HepG2 (cell line): ENCODE data around the gene DAB2. TPM values are rescaled to one million over a fixed set of nuclear protein-coding genes. Genes with fewer than 3 reads are reported as not detected.

Experiments used
- ATAC-seq: fragments of 200-7000 bp; cut with Tn5 transposase; 3 replicates; pipeline ENCODE4 v1.9.1; 2020; ENCODE audit warnings: mild to moderate bottlenecking, moderate library complexity
- BruUV-seq: library from RNA; stranded (reverse); fragments of 400-500 nt; replicated peaks from 2 replicates; lab custom pipeline; 2021; lab: Mats Ljungman, UMichigan
- CTCF ChIA-PET: fragments of 300-600 bp; formaldehyde crosslinking; extraction: SDS; loops from one replicate; lab custom pipeline; 2021; ENCODE audit warnings: low total read pairs, inconsistent platforms, low intra/inter-chr PET ratio; lab: Yijun Ruan, JAX
- POLR2A ChIA-PET: fragments of 350-600 bp; sonication (Branson Sonifier 250); formaldehyde crosslinking; loops from one replicate; lab custom pipeline; 2020; ENCODE audit warnings: antibody characterized with exemption, inconsistent platforms; lab: Yijun Ruan, JAX
- DNase-seq: peaks from one replicate; pipeline ENCODE4 v3.0.0-alpha.2; 2015; ENCODE audit warnings: low spot score
- FAIRE-seq: peaks from 3 replicates; lab custom pipeline; 2011; peaks lifted over from hg19 to GRCh38; lab: Jason Lieb, UNC
- H2AFZ ChIP-seq: one replicate; pipeline ENCODE4 v1.6.1; 2011; ENCODE audit warnings: low read length, inconsistent platforms
- H3K27ac ChIP-seq: fragments of 300-600 bp; 3 replicates; pipeline ENCODE4 v1.8.0; 2011; ENCODE audit warnings: mixed run types, mild to moderate bottlenecking, mixed read lengths, low read length, inconsistent platforms; ENCODE audit not compliant: insufficient read depth; ENCODE audit errors: extremely low read length
- H3K27me3 ChIP-seq, 2 experiments: fragments of 200-600 bp in 1 of 2; 2 replicates in 1 of 2; 3 replicates in 1 of 2; pipeline versions ENCODE4 v1.6.0 to v1.8.0; 2011; ENCODE audit warnings: low read length in 2 of 2, mild to moderate bottlenecking in 2 of 2, moderate library complexity in 2 of 2, inconsistent platforms in 1 of 2; ENCODE audit not compliant: insufficient read depth in 2 of 2, control insufficient read depth in 1 of 2
- H3K36me3 ChIP-seq, 2 experiments: fragments of 200-600 bp in 1 of 2; replicated peaks in 1 of 2; 2 replicates in 1 of 2; 3 replicates in 1 of 2; pipeline versions ENCODE4 v1.5.1 to v1.8.0; 2011; ENCODE audit warnings: low read length in 2 of 2, inconsistent platforms in 1 of 2; ENCODE audit not compliant: insufficient read depth in 2 of 2, control insufficient read depth in 1 of 2
- H3K4me1 ChIP-seq: 2 replicates; pipeline ENCODE4 v1.5.1; 2012; ENCODE audit warnings: low read length, inconsistent platforms; ENCODE audit not compliant: insufficient read depth
- H3K4me2 ChIP-seq: 2 replicates; pipeline ENCODE4 v1.6.0; 2011; ENCODE audit warnings: low read depth, low read length, inconsistent platforms
- H3K4me3 ChIP-seq, 3 experiments: fragments of 200-600 bp in 1 of 3; sonication (generic), shearing (Covaris generic) in 1 of 3; replicated peaks in 1 of 3; 2 replicates each; pipeline ENCODE4 v1.5.1; 2011 to 2016; ENCODE audit warnings: low read length in 3 of 3, inconsistent platforms in 2 of 3, low read depth in 2 of 3, mild to moderate bottlenecking in 2 of 3, control low read depth in 1 of 3, mixed read lengths in 1 of 3; ENCODE audit not compliant: insufficient read depth in 1 of 3
- H3K79me2 ChIP-seq: one replicate; pipeline ENCODE4 v1.6.1; 2011; ENCODE audit warnings: low read length, inconsistent platforms; ENCODE audit not compliant: insufficient read depth
- H3K9ac ChIP-seq: 2 replicates; pipeline ENCODE4 v1.6.0; 2011; ENCODE audit warnings: mild to moderate bottlenecking, low read depth, low read length, inconsistent platforms; ENCODE audit not compliant: insufficient read depth
- H3K9me3 ChIP-seq: 2 replicates; pipeline ENCODE4 v1.5.1; 2012; ENCODE audit warnings: mild to moderate bottlenecking, low read length
- H4K20me1 ChIP-seq: 2 replicates; pipeline ENCODE4 v1.6.0; 2011; ENCODE audit warnings: inconsistent platforms, mild to moderate bottlenecking, low read length, moderate library complexity; ENCODE audit not compliant: insufficient read depth
- ATF7 ChIP-seq, 2 experiments: fragments of 450-650 bp in 1 of 2; sonication (generic) in 1 of 2; formaldehyde crosslinking in 1 of 2; IDR thresholded peaks; 2 replicates each; pipeline versions ENCODE4 v1.4.0 to v1.6.1; 2016 to 2020; ENCODE audit warnings: antibody characterized with exemption in 1 of 2, mild to moderate bottlenecking in 1 of 2, missing genetic modification reagents in 1 of 2
- CEBPB ChIP-seq: IDR thresholded peaks from 2 replicates; pipeline ENCODE4 v1.6.1; 2011; ENCODE audit warnings: low read depth, low read length, improper control_type of control experiment, borderline replicate concordance
- FOXP1 ChIP-seq, 2 experiments: fragments of 450-650 bp in 1 of 2; IDR thresholded peaks; 2 replicates each; pipeline ENCODE4 v1.6.1; 2017 to 2018; ENCODE audit warnings: antibody characterized with exemption in 1 of 2
- HOXA7 ChIP-seq: sonication (generic); formaldehyde crosslinking; IDR thresholded peaks from 2 replicates; pipeline ENCODE4 v1.8.1; 2022; ENCODE audit warnings: mild to moderate bottlenecking, missing genetic modification reagents, moderate library complexity
- MAFF ChIP-seq: IDR thresholded peaks from 2 replicates; pipeline ENCODE4 v1.6.1; 2011; ENCODE audit warnings: low read depth, low read length, improper control_type of control experiment
- MTF2 ChIP-seq: sonication (generic); formaldehyde crosslinking; IDR thresholded peaks from 2 replicates; pipeline ENCODE4 v1.5.0; 2020; ENCODE audit warnings: missing genetic modification reagents, borderline replicate concordance
- MXI1 ChIP-seq: IDR thresholded peaks from 3 replicates; pipeline ENCODE4 v1.6.1; 2012; ENCODE audit warnings: low read depth, low read length, inconsistent platforms, borderline replicate concordance
- RBM22 ChIP-seq: fragments of 200-400 bp; formaldehyde crosslinking; optimal IDR thresholded peaks from 2 replicates; pipeline ENCODE3; 2017; ENCODE audit warnings: mild to moderate bottlenecking, low read length, moderate library complexity
- SP5 ChIP-seq: IDR thresholded peaks from 2 replicates; pipeline ENCODE4 v1.6.1; 2016; ENCODE audit warnings: low read depth, borderline replicate concordance
- TBX2 ChIP-seq: sonication (generic); formaldehyde crosslinking; IDR thresholded peaks from 2 replicates; pipeline ENCODE4 v1.5.0; 2020; ENCODE audit warnings: missing genetic modification reagents, mild to moderate bottlenecking, borderline replicate concordance
- WIZ ChIP-seq: sonication (generic); formaldehyde crosslinking; IDR thresholded peaks from 2 replicates; pipeline ENCODE4 v1.5.1; 2020; ENCODE audit warnings: mild to moderate bottlenecking, missing genetic modification reagents
- YEATS2 ChIP-seq: sonication (generic); formaldehyde crosslinking; IDR thresholded peaks from 2 replicates; pipeline ENCODE4 v1.4.0; 2020; ENCODE audit warnings: missing genetic modification reagents, borderline replicate concordance
- ZNF256 ChIP-seq: sonication (generic); formaldehyde crosslinking; conservative IDR thresholded peaks from 2 replicates; pipeline ENCODE4 v1.4.0; 2020; ENCODE audit warnings: missing genetic modification reagents
- ZNF260 ChIP-seq: sonication (generic); formaldehyde crosslinking; IDR thresholded peaks from 2 replicates; pipeline ENCODE4 v1.4.0; 2020; ENCODE audit warnings: missing genetic modification reagents, low read depth, mild to moderate bottlenecking, borderline replicate concordance
- ZNF713 ChIP-seq: sonication (generic); formaldehyde crosslinking; IDR thresholded peaks from 2 replicates; pipeline ENCODE4 v1.4.0; 2020; ENCODE audit warnings: mild to moderate bottlenecking, missing genetic modification reagents
- WGBS: methylation state at CpG from one replicate; pipeline ENCODE4 v1.1.6; 2017; ENCODE audit warnings: low lambda C conversion rate; 5-methylcytosine and 5-hydroxymethylcytosine counted together
- in situ Hi-C: cut with HindIII; loops from 2 replicates; pipeline ENCODE4 v1.10.0; 2017; ENCODE audit warnings: low pct_unique_long_range_greater_than_20kb; ENCODE audit not compliant: extremely low pct_ligation_motif_present
- intact Hi-C: fragments of 100-400 bp; cut with micrococcal nuclease; formaldehyde crosslinking; loops from one replicate; pipeline ENCODE4 v1.10.0; 2022; ENCODE audit not compliant: unreplicated experiment
- polyA plus RNA-seq, 8 experiments: library from polyadenylated mRNA; depleted of rRNA in 3 of 8; stranded (reverse) in 7 of 8; unstranded in 1 of 8; fragments of >200 nt; fragmentation: Illumina TruSeq in 4 of 8; extraction: Trizol in 4 of 8; gene quantifications; 2 replicates each; pipeline versions ENCODE4 v1.2.1 to v1.2.3, GENCODE V29; 2011 to 2016; ENCODE audit warnings: low read depth in 4 of 8, missing spikeins in 1 of 8, mixed read lengths in 1 of 8; ENCODE audit not compliant: insufficient read depth in 1 of 8
- total RNA-seq, 5 experiments: library from RNA; depleted of rRNA; stranded (reverse); fragments of >200 nt; fragmentation: Illumina TruSeq; extraction: Trizol; gene quantifications; 2 replicates each; pipeline ENCODE4 v1.2.3, GENCODE V29; 2016; ENCODE audit warnings: low read depth in 1 of 5
- TF ChIP-seq, protein P1 (sequence below): IDR thresholded peaks from 2 replicates; pipeline ENCODE4 v1.6.1; 2016; ENCODE audit warnings: control low read depth
- TF ChIP-seq, protein P2 (sequence below): IDR thresholded peaks from 2 replicates; pipeline ENCODE4 v1.6.1; 2016; ENCODE audit warnings: missing compliant biosample characterization, missing genetic modification reagents, borderline replicate concordance
- TF ChIP-seq, protein P3 (sequence below): IDR thresholded peaks from 2 replicates; pipeline ENCODE4 v1.6.1; 2016
- TF ChIP-seq, protein P4 (sequence below): sonication (generic); formaldehyde crosslinking; IDR thresholded peaks from 2 replicates; pipeline ENCODE4 v1.5.1; 2020; ENCODE audit warnings: mild to moderate bottlenecking, missing genetic modification reagents, borderline replicate concordance

Gene DAB2
- total and polyA plus RNA-seq, 2 of the 13 experiments (the other 11 are each of a cell fraction or from before 2014, with no cell fraction given): 6.4 to 6.5 TPM

DNA sequence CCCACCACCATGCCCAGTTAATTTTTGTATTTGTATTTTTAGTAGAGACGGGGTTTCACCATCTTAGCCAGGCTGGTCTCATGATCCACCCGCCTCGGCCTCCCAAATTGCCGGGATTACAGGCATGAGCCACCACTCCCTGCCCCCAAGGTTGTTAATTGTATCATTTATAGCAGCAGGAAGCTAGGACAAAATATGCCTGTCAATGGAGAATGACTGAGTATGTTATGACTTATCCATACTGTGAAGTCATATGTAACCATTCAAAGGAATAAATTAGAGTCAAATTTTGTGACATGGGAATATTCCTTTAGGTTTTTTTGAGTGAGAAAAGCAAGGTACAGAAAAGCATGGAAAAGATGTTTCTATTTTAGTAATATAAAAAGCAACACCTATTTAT lies 3.9 kb upstream of the DAB2 start:
- WGBS: 91% methylated on average over 4 of the region's 4 CpGs
- H3K4me2 ChIP-seq: no peak overlapping the region

More for the DNA sequence above, 3.9 kb upstream of the DAB2 start:
- Histone ChIP-seq H3K36me3 (no peaks in the 10 kb centered on the region), H3K9ac (no peak overlapping the region), H3K27me3 (peaks cover 1 to 3% of the 10 kb centered on the region in 2 experiments; a peak in 3 of 5 replicates), H2AFZ (no peak overlapping the region), H4K20me1 (no peaks in the 10 kb centered on the region), H3K4me1 (peaks cover 34% of the 10 kb centered on the region), H3K9me3 (no peaks in the 10 kb centered on the region), H3K79me2 (no peaks in the 10 kb centered on the region), H3K27ac (no peak overlapping the region), H3K4me3 (no peak overlapping the region)
- no peak for ATAC-seq
- DNase-seq: no peak
- CTCF ChIA-PET: no interaction called here
- POLR2A ChIA-PET: no interaction called here
- BruUV-seq: no TSS peak
- intact Hi-C loops: no loop called here
- in situ Hi-C loops: no loop called here
- TF ChIP-seq HOXA7 (CRISPR knock-in tag) (no peak), ZNF713 (CRISPR knock-in tag) (no peak), ZNF260 (CRISPR knock-in tag) (no peak), TBX2 (CRISPR knock-in tag) (no peak), ZNF256 (CRISPR knock-in tag) (no peak), RBM22 (no peak), FOXP1 (IDR thresholded peaks at IDR 0.05) (no peak), FOXP1 (CRISPR knock-in tag; IDR thresholded peaks at IDR 0.05) (no peak), YEATS2 (CRISPR knock-in tag) (no peak), CEBPB (no peak), ATF7 (IDR thresholded peaks at IDR 0.05) (no peak), ATF7 (CRISPR knock-in tag; IDR thresholded peaks at IDR 0.05) (no peak), MAFF (no peak), MXI1 (no peak), SP5 (CRISPR knock-in tag) (no peak), WIZ (no peak), MTF2 (no peak)
- TF ChIP-seq, protein P1, sequence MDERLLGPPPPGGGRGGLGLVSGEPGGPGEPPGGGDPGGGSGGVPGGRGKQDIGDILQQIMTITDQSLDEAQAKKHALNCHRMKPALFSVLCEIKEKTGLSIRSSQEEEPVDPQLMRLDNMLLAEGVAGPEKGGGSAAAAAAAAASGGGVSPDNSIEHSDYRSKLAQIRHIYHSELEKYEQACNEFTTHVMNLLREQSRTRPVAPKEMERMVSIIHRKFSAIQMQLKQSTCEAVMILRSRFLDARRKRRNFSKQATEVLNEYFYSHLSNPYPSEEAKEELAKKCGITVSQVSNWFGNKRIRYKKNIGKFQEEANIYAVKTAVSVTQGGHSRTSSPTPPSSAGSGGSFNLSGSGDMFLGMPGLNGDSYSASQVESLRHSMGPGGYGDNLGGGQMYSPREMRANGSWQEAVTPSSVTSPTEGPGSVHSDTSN (CRISPR knock-in tag): no peak
- TF ChIP-seq, protein P2, sequence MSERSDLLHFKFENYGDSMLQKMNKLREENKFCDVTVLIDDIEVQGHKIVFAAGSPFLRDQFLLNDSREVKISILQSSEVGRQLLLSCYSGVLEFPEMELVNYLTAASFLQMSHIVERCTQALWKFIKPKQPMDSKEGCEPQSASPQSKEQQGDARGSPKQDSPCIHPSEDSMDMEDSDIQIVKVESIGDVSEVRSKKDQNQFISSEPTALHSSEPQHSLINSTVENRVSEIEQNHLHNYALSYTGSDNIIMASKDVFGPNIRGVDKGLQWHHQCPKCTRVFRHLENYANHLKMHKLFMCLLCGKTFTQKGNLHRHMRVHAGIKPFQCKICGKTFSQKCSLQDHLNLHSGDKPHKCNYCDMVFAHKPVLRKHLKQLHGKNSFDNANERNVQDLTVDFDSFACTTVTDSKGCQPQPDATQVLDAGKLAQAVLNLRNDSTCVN: no peak
- TF ChIP-seq, protein P3, sequence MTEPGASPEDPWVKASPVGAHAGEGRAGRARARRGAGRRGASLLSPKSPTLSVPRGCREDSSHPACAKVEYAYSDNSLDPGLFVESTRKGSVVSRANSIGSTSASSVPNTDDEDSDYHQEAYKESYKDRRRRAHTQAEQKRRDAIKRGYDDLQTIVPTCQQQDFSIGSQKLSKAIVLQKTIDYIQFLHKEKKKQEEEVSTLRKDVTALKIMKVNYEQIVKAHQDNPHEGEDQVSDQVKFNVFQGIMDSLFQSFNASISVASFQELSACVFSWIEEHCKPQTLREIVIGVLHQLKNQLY: no peak
- TF ChIP-seq, protein P4, sequence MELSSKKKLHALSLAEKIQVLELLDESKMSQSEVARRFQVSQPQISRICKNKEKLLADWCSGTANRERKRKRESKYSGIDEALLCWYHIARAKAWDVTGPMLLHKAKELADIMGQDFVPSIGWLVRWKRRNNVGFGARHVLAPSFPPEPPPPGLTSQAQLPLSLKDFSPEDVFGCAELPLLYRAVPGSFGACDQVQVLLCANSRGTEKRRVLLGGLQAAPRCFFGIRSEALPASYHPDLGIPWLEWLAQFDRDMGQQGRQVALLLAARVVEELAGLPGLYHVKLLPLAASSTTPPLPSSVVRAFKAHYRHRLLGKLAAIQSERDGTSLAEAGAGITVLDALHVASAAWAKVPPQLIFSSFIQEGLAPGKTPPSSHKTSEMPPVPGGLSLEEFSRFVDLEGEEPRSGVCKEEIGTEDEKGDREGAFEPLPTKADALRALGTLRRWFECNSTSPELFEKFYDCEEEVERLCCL (CRISPR knock-in tag): no peak
- FAIRE-seq: no peak
